Activated effector memory CD4-positive, alpha-beta T cell treated with anti-CD3 and anti-CD28 coated beads, Interleukin-2, amount 50 U/mL, for 16 hours (primary cell): ENCODE data around the gene TXNDC9.
"Not testable (repeated sequence)": the region's sequence is repeated elsewhere in the genome, so short reads cannot be mapped to it uniquely, and the experiment has no call there.

Experiments
- DNase-seq: peaks from one replicate; pipeline ENCODE4 v3.0.0-alpha.2; 2020

The TXNDC9 gene, protein sequence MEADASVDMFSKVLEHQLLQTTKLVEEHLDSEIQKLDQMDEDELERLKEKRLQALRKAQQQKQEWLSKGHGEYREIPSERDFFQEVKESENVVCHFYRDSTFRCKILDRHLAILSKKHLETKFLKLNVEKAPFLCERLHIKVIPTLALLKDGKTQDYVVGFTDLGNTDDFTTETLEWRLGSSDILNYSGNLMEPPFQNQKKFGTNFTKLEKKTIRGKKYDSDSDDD

DNA sequence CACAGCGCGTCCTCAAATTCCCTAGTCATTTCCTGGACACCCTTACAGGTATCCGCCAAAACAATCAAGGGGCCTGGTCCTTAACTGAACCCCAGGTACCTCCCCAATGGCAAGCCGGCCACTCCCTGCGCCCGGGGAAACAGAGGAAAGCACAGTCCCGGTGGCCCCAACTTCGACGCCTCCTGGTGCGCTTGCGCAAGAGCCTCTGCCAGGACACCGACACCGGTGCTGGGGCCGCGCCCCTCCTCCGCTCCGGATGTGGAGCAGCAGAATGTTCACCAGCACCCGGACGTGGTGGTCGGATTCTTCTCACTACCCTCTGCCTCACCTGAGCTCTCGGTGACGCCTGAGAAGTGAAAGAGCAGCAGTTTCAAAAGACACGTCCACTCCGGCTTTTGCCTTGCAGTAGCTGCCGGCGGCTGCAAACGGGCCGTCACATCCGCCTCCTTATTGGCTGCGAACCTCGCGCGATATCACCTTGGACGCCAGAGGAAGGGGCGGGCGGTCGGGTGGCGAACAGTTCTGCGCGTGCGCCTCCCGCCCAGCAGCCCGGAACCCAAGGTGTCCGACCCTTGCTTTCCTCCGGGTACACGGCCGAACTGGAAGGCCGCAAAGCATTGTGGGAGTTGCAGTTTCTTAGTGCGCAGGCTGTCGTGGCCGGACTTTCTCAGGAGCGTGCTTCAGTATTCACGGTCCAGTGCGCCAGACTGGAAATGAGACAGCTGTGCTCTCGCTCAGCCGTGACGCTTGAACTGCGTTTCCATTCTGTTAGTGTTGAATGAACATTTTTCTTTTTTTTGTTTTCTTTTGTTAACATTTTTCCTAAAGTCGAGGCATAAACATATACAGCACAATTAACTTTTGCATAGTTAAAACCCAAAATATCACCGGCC lies at the start of gene TXNDC9:
Gene TXNDC9 (minus strand): TSS at position 423 of the 893 bp plus-strand sequence. CDS start 3,123 bp downstream, outside the sequence.
- DNase-seq = peak; percentile 99

DNA sequence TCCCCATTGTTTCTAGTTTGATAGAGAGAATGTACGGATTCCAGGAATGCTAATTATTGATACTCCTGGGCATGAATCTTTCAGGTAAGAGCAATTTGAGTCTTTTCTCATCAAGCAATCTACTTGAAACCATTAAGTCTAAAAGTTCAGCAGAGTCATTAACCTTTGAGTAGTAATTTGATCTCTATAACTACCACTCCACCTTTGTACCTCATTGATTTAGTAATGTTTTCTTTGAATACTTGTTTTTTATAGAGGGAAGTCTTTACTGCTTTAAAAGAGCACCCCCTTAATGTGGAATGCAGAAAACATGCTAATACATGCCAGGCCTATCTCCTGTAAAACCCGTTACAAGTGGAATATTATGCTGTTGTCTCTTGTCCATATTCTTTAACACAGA lies 46.0 kb upstream of the TXNDC9 start:
- no peak for DNase-seq

- DNase-seq = no peak
These were observed 44.4 kb upstream of the TXNDC9 start for GRCh38 chr2:99380376-99381010.

- no peak for DNase-seq
These were observed 41.7 kb upstream of the TXNDC9 start for GRCh38 chr2:99377879-99378278.

DNA sequence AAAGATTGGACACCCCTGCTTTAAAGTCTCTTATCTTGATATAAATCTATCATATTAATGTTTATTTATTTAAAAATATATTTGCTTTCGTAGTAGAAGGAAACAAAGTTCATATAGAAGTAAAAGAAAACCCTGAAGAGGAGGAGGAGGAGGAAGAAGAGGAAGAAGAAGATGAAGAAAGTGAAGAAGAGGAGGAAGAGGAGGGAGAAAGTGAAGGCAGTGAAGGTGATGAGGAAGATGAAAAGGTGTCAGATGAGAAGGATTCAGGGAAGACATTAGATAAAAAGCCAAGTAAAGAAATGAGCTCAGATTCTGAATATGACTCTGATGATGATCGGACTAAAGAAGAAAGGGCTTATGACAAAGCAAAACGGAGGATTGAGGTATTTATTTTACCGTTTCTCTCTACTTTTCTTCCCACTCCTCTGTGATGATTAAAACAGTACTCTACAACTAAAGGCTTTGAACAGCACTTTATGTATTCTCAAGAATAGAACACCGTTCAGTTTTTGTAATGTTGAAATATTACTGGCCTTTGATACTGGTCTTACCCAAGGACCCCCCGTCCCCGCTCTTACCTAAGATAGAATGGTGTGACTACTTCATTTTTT lies 40.2 kb upstream of the TXNDC9 start:
- DNase-seq = no peak

DNA sequence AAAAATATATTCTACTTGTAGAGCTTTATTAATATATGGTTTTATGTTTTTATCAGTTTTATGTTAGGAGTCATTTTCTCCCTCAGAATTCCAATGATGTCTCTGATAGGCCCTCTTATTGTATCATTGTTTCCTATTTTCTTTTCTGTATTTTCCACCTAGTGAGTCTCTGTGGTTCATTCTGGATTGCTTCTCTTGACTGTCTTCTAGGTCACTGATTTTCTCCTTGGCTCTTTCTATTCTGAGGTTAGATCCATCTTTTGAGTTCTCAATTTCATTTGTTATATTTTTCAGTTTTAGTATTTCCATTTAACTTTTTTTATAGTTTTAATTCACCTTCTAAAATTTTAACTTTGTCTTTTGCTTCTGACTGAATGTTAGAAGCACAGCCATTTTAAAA lies 38.6 kb upstream of the TXNDC9 start:
- DNase-seq = no peak

DNA sequence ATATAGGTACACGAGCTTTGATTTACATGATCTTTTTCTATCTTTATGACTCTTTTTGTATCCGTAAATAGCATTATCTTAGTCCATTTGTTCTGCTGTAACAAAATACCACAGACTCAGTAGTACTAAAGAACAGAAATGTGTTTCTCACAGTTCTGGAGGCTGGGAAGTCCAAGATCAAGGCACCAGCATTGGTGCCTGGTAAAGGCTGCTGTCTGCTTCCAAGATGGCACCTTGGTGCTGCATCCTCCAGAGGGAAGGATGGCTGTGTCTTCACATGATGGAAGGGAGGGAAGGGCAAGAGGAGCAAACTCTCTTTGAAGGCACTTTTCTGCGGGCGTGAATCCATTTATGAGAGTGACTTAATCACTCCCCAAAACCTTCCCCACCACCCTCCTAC lies 37.0 kb upstream of the TXNDC9 start:
- DNase-seq = no peak

- DNase-seq = not testable (repeated sequence)
These were observed 32.7 kb upstream of the TXNDC9 start for GRCh38 chr2:99368854-99369253.

DNA sequence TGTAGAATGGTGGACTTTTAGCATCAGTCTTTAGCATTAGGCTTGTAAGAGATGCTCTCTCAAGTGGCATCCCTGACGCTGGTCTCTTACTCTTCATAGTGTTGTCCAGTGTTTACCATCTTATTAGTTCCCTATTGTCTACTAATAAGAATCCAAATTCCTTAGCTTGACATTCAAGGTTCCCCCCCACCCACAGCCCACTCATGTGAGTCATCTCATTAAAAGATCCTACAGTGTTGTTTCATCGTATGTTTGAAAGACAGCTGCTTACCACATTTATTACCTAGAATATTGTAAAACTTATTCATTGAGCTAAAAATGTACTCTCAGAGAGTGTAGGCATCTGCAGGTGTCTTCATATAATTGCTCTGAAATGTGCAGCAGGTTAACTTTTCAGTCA lies 29.5 kb upstream of the TXNDC9 start:
- DNase-seq = no peak

DNA sequence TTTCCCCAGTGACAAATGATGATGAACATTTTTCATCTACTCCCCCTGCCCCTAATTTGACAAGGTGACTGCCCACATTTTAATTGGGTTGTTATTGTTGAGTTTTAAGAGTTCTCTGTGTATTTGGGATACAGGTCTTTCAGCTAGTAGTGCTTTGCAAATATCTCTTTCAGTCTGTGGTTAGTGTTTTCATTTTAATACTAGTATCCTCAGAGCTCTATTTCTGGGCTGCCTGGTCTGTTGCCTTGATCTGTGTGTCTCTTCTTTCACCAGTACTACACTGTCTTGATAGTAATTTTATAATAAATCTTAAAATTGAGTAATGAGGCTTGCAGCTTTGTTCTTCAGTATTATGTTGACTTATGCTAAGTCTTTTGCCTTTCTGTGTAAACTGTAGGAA lies 20.7 kb upstream of the TXNDC9 start:
- DNase-seq = no peak

DNA sequence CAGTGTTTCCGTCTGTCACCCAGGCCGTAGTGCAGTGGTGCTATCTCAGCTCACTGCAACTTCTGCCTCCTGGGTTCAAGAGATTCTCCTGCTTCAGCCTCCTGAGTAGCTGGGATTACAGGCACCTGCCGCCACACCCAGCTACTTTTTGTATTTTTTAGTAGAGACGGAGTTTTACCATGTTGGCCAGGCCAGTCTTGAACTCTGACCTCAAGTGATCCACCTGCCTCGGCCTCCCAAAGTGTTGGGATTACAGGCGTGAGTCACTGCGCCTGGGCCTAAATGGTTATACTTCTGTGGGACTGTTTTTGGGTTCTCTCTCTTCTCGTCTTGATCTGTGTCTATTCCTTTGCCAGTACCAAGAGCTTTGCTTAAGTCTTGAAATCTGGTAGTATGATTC lies 18.7 kb upstream of the TXNDC9 start:
- not testable (repeated sequence) for DNase-seq

DNA sequence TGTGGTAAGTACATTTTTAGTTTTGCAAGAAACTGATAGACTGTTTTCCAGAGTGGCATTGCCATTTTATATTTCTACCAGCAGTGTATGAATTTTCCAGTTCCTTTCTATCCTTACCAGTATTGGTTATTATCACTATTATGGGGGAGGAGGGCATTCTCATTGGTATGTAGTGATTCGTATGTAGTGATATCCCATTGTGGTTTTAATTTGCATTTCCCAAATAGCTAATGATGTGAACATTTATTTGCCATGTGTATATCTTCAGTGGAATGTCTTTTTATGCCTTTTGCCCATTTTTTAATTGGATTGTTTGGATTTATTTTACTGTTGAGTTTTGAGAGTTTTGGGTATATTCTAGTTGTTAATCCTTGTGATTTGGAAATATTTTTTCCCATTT lies 17.9 kb upstream of the TXNDC9 start:
- no peak for DNase-seq

GRCh38 chr2:99350194-99350593 lies 14.1 kb upstream of the TXNDC9 start:
- no peak for DNase-seq

DNA sequence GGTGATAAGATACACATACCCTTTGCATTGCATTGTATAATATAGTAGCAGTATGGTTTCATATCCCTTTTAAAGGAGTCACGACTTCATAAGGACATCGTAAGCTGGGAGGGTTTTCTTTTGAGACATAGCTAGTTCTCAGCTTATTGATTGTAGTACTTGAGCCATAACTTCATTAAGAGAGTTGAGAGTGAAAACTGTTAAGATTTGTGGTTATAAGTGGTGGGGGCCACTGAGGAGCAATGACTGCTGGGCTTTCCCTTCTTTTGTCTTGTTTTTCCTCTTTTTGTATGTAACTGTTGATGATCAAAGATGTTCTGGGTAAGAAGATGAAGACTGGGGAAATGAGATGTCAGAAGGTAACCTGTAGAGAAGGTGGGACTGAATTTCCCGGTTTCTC lies 12.0 kb upstream of the TXNDC9 start:
- no peak for DNase-seq

GRCh38 chr2:99346218-99346617 lies 10.1 kb upstream of the TXNDC9 start:
- DNase-seq = no peak

DNA sequence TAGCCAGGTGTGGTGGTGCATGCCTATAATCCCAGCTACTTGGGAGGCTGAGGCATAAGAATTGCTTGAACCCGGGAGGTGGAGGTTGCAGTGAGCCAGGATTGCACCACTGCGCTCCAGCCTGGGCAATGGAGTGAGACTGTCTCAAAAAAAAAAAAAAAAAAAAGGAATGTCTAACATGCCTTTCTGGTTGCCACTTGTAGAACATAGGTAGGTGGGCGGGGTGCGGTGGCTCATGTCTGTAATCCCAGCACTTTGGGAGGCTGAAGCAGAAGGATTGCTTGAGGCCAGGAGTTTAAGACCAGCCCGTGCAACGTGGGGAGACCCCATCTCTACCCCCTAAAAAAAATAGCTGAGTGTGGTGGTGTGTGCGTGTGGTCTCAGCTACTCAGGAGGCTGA lies 9.3 kb upstream of the TXNDC9 start:
- DNase-seq = not testable (repeated sequence)

DNA sequence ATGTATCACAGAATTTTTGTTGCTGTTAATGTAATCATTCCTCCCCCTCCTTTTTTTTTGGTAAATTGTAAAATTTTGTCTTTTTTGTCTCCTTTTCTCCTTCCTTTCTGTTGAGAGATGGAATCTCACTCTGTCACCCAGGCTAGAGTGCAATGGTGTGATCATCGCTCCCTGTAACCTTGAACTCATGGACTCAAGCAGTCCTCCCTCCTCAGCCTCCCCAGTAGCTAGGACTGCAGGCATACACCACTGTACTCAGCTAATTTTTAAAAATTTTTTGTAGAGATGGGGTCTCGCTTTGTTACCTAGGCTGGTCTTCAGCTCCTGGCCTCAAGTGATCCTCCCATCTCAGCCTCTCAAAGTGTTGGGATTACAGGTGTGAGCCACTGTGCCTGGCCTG lies 6.4 kb upstream of the TXNDC9 start:
- DNase-seq = no peak

GRCh38 chr2:99340669-99341236 lies 4.6 kb upstream of the TXNDC9 start:
- no peak for DNase-seq

GRCh38 chr2:99338029-99338585 lies 2.0 kb upstream of the TXNDC9 start:
- no peak for DNase-seq

- DNase-seq = peak; percentile 97
These were observed 1.2 kb upstream of the TXNDC9 start, which contains the start of gene EIF5B for GRCh38 chr2:99337113-99338028. EIF5B (plus strand) TSS chr2:99337389; CDS start chr2:99337555, 166 bp downstream.

GRCh38 chr2:99336804-99337112 lies 625 bp upstream of the TXNDC9 start:
- DNase-seq = no peak

- DNase-seq = no peak
These were observed 10.7 kb downstream of the TXNDC9 start for GRCh38 chr2:99325384-99325783.
